ENCODE results near the gene GRK2. TPM values are rescaled to one million over a fixed set of nuclear protein-coding genes. Genes with fewer than 3 reads are reported as not detected.
A peak's percentile ranks its signal among the peaks of the same experiment; 100 is the strongest.

GRK2 gene
- total and polyA plus RNA-seq, 2 of the 13 experiments (the other 11 are each of a cell fraction or from before 2014, with no cell fraction given), result 31.3 to 42.4 TPM

- TF ChIP-seq TCF7 (IDR thresholded peaks at IDR 0.05; ENCODE audit: low read depth) (no peak), TERF1 (CRISPR knock-in tag; IDR thresholded peaks at IDR 0.05) (no peak), ZFP41 (CRISPR knock-in tag; IDR thresholded peaks at IDR 0.05; ENCODE audit: borderline replicate concordance) (no peak), ZNF20 (CRISPR knock-in tag; IDR thresholded peaks at IDR 0.05) (no peak), KDM3A (CRISPR knock-in tag; IDR thresholded peaks at IDR 0.05; ENCODE audit: low read depth) (peak; percentile 69; the same call in 1 of the 2 replicates), KLF16 (CRISPR knock-in tag; IDR thresholded peaks at IDR 0.05) (no peak; a peak in 1 of 4 replicates), KLF13 (CRISPR knock-in tag; IDR thresholded peaks at IDR 0.05) (no peak), GFI1 (CRISPR knock-in tag; IDR thresholded peaks at IDR 0.05; ENCODE audit: borderline replicate concordance) (peak; percentile 43; the same call in 1 of the 2 replicates), NONO (IDR thresholded peaks at IDR 0.05) (no peak), NONO (CRISPR knock-in tag; conservative IDR thresholded peaks at IDR 0.05) (no peak; the same call in 1 of the 2 replicates), POLR2A (IDR thresholded peaks at IDR 0.05; ENCODE audit: insufficient read depth in 1 of 2, low read depth in 2 of 2, low read length in 2 of 2) (no peak), ZNF720 (CRISPR knock-in tag; IDR thresholded peaks at IDR 0.05) (no peak), SOX5 (CRISPR knock-in tag; IDR thresholded peaks at IDR 0.05; ENCODE audit: borderline replicate concordance) (no peak), ARNTL (CRISPR knock-in tag; IDR thresholded peaks at IDR 0.05) (no peak), SRF (IDR thresholded peaks at IDR 0.05; ENCODE audit: low read depth, low read length) (no peak), FLYWCH1 (CRISPR knock-in tag; IDR thresholded peaks at IDR 0.05) (no peak), MEIS2 (CRISPR knock-in tag; IDR thresholded peaks at IDR 0.05) (no peak), ZNF383 (CRISPR knock-in tag; IDR thresholded peaks at IDR 0.05; ENCODE audit: borderline replicate concordance) (0 out of 2 replicates have a peak, but pooled peaks have one; percentile 71), ZNF264 (CRISPR knock-in tag; IDR thresholded peaks at IDR 0.05) (no peak), SP140L (CRISPR knock-in tag; IDR thresholded peaks at IDR 0.05; ENCODE audit: borderline replicate concordance) (no peak), HMGA1 (CRISPR knock-in tag; conservative IDR thresholded peaks at IDR 0.05) (no peak)
- TF ChIP-seq, protein P1, sequence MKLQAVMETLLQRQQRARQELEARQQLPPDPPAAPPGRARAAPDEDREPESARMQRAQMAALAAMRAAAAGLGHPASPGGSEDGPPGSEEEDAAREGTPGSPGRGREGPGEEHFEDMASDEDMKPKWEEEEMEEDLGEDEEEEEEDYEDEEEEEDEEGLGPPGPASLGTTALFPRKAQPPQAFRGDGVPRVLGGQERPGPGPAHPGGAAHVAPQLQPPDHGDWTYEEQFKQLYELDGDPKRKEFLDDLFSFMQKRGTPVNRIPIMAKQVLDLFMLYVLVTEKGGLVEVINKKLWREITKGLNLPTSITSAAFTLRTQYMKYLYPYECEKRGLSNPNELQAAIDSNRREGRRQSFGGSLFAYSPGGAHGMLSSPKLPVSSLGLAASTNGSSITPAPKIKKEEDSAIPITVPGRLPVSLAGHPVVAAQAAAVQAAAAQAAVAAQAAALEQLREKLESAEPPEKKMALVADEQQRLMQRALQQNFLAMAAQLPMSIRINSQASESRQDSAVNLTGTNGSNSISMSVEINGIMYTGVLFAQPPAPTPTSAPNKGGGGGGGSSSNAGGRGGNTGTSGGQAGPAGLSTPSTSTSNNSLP (IDR thresholded peaks at IDR 0.05; ENCODE audit: low read depth, low read length), result no peak
- TF ChIP-seq, protein P2, sequence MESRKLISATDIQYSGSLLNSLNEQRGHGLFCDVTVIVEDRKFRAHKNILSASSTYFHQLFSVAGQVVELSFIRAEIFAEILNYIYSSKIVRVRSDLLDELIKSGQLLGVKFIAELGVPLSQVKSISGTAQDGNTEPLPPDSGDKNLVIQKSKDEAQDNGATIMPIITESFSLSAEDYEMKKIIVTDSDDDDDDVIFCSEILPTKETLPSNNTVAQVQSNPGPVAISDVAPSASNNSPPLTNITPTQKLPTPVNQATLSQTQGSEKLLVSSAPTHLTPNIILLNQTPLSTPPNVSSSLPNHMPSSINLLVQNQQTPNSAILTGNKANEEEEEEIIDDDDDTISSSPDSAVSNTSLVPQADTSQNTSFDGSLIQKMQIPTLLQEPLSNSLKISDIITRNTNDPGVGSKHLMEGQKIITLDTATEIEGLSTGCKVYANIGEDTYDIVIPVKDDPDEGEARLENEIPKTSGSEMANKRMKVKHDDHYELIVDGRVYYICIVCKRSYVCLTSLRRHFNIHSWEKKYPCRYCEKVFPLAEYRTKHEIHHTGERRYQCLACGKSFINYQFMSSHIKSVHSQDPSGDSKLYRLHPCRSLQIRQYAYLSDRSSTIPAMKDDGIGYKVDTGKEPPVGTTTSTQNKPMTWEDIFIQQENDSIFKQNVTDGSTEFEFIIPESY (CRISPR knock-in tag; IDR thresholded peaks at IDR 0.05), result no peak
- TF ChIP-seq, protein P3, sequence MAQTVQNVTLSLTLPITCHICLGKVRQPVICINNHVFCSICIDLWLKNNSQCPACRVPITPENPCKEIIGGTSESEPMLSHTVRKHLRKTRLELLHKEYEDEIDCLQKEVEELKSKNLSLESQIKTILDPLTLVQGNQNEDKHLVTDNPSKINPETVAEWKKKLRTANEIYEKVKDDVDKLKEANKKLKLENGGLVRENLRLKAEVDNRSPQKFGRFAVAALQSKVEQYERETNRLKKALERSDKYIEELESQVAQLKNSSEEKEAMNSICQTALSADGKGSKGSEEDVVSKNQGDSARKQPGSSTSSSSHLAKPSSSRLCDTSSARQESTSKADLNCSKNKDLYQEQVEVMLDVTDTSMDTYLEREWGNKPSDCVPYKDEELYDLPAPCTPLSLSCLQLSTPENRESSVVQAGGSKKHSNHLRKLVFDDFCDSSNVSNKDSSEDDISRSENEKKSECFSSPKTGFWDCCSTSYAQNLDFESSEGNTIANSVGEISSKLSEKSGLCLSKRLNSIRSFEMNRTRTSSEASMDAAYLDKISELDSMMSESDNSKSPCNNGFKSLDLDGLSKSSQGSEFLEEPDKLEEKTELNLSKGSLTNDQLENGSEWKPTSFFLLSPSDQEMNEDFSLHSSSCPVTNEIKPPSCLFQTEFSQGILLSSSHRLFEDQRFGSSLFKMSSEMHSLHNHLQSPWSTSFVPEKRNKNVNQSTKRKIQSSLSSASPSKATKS (CRISPR knock-in tag; IDR thresholded peaks at IDR 0.05), result peak; percentile 82; the same call in 1 of the 2 replicates
Observed at GRCh38 chr11:67317888-67318555, 51.7 kb downstream of the GRK2 start (continued).

Measured in HepG2 (cell line).